ENCODE results near the gene TSPAN32.
"Not testable (repeated sequence)": the region's sequence is repeated elsewhere in the genome, so short reads cannot be mapped to it uniquely, and the experiment has no call there.

TSPAN32 gene

GRCh38 chr11:2314525-2315394 lies 12.9 kb downstream of the TSPAN32 start:
- no peak for DNase-seq (ENCODE audit: low read depth in 1 of 2, low spot score in 1 of 2)

DNA sequence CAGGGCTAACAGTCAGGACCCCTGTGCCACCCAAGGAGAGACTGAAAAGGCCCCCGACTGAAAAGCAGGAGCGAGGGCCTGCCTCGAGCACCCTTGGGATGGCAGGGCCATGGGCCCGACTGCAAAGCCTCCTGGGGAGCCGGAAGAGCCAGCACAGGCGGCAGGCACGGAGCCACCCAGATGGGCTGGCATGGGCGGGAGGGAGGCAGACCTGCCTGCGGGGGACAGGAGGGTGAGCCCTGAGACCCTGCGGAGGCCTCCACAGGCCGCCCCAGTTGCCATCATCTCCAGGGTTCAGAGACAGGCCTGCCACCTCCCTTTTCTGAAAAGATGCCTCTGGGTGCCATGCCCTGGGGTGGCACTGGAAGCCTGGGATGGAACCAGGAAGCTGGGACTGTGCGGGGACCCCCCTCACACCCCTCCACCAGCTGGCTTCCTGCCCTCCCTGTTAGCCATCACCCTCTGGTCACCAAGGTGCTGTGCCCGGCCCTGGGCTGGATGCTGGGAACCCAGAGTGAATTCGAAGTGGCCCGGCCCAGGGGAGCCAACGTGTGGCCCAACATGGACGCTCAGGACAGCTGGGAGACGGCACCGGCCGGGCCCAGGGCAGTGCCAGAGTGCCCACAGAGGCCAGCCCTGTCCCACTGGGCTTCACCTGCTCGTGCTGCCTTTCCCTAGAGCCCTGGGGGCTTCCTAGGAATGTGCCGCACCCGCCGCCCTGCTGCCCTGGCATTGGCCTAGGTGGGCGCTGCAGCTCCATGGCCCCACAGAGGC lies 13.8 kb downstream of the TSPAN32 start:
- DNase-seq (ENCODE audit: low read depth in 1 of 2, low spot score in 1 of 2) = no peak

DNA sequence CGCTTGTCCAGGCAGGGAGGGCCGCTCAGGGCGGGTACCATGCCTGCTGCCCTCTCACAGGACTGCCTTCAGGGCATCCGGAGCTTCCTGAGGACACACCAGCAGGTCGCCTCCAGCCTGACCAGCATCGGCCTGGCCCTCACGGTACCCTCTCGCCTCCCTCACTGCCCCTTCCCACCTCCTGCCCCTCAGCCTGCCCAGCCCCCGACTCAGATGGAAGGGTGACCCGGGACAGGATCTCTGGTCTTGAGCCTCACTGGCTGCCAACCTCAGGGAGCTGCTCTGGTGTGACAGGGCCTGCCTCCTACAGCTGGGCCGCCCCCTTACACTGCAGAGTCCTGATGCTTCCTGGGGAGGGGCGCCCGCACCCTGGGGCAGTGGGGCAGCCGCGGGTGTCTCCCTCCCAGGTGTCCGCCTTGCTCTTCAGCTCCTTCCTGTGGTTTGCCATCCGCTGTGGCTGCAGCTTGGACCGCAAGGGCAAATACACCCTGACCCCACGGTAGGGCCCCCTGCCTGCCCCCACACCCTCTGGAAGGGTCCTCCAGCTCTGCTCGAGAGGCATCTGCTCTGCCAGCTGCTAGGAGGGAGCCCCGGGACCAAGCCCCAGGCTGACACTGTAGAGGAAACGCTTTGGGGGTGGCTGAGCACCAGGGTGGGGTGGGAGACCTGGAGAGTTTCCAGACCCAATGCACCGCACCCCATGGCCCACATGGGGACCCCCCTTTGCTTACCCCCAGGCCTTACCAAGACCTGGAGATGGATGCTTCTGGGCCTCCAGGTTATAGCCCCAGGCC lies 14.6 kb downstream of the TSPAN32 start:
- no peak for DNase-seq (ENCODE audit: low read depth in 1 of 2, low spot score in 1 of 2)

- DNase-seq (ENCODE audit: low read depth in 1 of 2, low spot score in 1 of 2) = no peak
These were observed 15.1 kb downstream of the TSPAN32 start for GRCh38 chr11:2316963-2317244.

DNA sequence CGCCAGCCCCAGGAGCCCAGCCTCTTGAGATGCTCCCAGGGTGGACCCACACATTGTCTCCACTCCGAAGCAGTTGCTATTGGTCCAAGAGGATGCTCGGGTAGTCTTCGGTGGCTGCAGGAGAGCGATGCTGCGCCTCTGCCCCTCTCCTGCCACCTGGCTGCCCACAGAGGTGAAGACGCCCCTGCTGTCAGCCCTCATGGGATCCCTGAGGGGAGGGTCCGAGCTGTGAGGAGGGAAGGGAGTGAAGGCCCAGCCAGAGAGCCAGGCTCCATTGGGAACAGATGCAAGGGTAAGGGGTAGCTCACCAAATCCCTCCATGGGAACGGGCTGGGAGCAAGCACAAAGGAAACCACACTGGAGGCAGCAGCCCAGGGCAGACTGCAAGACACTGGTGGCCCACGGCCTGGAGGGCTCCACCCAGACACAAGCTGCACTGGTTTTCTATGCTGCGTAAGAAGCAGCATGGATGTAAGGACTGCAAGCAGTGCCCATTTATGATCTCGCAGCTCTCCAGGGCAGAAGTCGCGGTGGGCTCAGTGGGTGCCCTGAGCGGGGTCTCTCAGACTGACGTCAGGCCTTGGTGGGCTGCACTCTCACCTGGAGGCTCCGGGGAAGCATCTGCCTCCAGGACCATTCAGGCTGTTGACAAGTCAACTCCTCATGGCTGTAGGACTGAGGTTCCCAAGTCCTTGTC lies 15.7 kb downstream of the TSPAN32 start:
- DNase-seq (ENCODE audit: low read depth in 1 of 2, low spot score in 1 of 2) = no peak

DNA sequence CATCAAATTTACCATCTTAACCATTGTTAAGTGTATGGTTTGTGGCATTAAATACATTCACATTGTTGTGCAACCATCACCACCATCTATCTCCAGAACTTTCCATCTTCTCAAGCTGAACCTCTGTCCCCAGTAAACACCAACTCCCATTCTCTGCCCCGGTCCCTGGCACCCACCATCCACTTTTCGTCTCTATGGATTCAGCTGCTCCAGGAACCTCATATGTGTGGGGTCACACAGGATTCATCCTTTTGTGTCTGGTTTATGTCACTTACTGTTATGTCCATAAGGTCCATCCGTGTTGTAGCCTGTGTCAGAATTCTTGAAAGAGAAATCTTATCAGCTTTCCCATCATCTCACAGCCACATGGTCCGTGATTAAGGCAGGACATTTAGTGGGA lies 16.3 kb downstream of the TSPAN32 start:
- DNase-seq (ENCODE audit: low read depth in 1 of 2, low spot score in 1 of 2) = no peak

DNA sequence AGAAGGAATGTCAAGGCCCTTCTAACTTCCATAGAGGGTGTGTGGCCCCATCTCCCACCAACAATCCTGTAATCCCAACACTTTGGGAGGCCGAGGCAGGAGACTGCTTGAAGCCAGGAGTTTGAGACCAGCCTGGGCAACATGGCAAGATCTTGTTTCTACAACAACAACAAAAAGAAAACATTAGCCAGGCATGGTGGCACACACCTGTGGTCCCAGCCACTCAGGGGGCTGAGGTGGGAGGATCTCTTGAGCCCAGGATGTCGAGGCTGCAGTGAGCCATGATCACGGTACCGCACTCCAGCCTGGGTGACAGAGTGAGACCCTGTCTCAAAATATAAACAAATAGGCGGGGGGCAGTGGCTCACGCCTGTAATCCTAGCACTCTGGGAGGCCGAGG lies 16.9 kb downstream of the TSPAN32 start:
- DNase-seq (ENCODE audit: low read depth in 1 of 2, low spot score in 1 of 2) = no peak

GRCh38 chr11:2319791-2320472 lies 18.1 kb downstream of the TSPAN32 start:
- no peak for DNase-seq (ENCODE audit: low read depth in 1 of 2, low spot score in 1 of 2)

GRCh38 chr11:2320568-2321310 lies 18.9 kb downstream of the TSPAN32 start:
- no peak for DNase-seq (ENCODE audit: low read depth in 1 of 2, low spot score in 1 of 2)

- no peak for DNase-seq (ENCODE audit: low read depth in 1 of 2, low spot score in 1 of 2)
These were observed 19.5 kb downstream of the TSPAN32 start for GRCh38 chr11:2321311-2321683.

GRCh38 chr11:2325123-2325522 lies 23.3 kb downstream of the TSPAN32 start:
- DNase-seq (ENCODE audit: low read depth in 1 of 2, low spot score in 1 of 2) = no peak

DNA sequence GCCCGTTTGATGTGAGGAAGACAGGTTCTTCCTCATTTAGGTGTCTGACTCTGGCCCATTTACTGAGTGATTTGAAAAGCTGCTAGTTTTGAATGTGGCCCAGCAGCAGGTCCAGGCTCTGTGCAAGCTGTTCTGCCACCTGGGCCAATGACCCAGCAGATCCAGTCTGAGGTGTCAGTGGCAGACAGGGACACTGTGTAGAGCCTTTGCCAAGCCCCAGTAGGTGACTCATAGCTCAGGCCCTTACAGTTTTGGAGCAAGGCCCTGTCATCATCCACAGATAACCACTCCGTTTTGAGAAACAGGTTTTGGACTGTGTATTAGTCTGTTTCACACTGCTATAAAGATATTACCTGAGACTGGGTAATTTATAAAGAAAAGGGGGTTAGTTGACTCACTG lies 23.9 kb downstream of the TSPAN32 start:
- no peak for DNase-seq (ENCODE audit: low read depth in 1 of 2, low spot score in 1 of 2)

DNA sequence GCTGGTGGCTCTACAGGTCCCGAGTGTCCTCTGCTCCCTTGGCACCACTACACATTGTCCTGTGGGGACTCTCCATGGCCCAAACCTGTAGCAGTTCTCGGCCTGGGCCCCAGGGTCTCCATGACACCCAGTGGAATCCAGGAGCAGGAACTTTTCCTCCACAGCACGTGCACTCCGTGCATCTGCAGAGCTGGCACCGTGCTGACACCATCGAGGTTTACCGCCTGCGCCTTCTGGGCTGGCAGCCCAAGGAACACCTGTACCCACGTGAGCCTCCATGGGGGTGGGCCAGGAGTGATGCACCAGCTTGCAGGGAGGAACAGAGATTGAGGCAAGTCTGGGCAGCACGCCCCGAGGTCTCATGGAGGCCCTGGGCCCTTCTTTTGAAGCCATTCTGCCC lies 25.2 kb downstream of the TSPAN32 start:
- no peak for DNase-seq (ENCODE audit: low read depth in 1 of 2, low spot score in 1 of 2)

GRCh38 chr11:2328021-2328420 lies 26.2 kb downstream of the TSPAN32 start:
- DNase-seq (ENCODE audit: low read depth in 1 of 2, low spot score in 1 of 2) = no peak

DNA sequence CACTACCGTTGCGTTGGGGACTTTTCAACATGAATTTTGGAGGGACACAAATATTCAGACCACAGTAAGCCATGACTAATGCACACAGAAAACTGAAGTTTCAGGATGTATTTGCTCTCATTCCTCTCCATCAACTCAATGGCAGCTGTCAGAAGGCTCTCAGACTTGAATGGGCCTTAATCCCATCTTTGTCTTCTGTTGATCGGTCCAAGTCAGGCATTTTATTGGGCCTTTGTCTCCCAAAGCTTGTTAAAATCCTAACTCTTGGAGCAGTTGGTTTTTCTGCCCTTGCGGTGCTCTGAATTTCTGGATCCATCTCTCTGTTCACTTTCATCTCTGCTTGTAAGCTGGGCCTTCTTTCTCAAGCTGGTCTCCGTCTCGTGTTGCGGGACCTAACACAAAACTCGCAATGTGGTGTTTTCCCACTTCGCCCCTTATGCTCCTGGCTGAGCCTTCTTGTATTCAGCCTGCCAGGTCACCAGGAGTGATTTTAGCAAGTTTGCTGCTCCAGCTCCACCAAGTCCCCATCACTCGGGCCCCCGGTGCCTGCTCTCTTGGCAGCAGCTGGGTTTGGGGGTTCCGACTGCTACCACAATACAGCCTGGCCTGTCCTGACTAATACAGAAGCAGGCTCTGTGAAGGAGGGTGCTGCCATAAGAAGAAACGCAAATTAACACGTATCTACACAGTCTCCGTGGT lies 27.0 kb downstream of the TSPAN32 start:
- DNase-seq (ENCODE audit: low read depth in 1 of 2, low spot score in 1 of 2) = no peak

GRCh38 chr11:2329551-2329950 lies 27.7 kb downstream of the TSPAN32 start:
- no peak for DNase-seq (ENCODE audit: low read depth in 1 of 2, low spot score in 1 of 2)

DNA sequence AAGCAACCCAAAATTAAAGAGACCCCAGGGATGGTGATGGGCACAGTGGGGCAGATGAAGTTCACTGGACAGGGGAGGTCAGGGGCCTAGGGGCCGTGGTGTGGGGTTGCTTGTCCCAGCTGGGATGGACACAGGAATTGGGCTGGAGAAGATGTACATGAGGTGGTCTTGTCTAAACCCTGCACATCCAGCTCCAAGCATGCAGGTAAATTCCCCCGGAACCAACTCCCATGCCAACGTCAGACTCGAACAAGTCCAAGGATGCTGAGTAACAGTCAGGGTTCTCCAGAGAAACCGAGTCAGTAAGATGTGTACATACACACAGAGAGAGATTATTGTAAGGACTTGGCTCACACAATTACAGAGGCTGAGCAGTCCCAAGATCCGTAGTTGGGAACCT lies 28.9 kb downstream of the TSPAN32 start:
- no peak for DNase-seq (ENCODE audit: low read depth in 1 of 2, low spot score in 1 of 2)

DNA sequence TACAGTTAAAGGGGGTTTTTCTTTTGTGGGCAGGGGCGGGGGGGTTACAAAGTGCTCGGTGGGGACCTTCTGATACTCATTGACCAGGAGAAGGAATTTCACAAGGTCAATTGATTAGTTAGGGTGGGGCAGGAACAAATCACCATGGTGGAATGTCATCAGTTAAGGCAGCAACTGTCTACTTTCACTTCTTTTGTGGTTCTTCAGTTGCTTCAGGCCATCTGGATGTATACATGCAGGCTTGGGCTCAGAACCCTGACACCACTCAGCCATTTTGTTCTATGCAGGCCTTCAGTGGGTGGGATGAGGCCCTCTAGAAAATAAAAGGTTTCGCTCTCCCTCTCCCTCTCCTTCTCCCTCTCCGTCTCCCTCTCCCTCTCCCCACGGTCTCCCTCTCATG lies 29.6 kb downstream of the TSPAN32 start:
- no peak for DNase-seq (ENCODE audit: low read depth in 1 of 2, low spot score in 1 of 2)

GRCh38 chr11:2332569-2332968 lies 30.8 kb downstream of the TSPAN32 start:
- DNase-seq (ENCODE audit: low read depth in 1 of 2, low spot score in 1 of 2) = not testable (repeated sequence)

All from activated CD4-positive, alpha-beta T cell treated with anti-CD3 and anti-CD28 coated beads, Interleukin-2, amount 50 U/mL, for 24 hours (primary cell).